ENCODE measurements around the gene CNTNAP2.

CNTNAP2 gene

GRCh38 chr7:147478796-147479195 lies 1362.2 kb downstream of the CNTNAP2 start:
- DNase-seq (ENCODE audit: low read depth in 2 of 2) = no peak

DNA sequence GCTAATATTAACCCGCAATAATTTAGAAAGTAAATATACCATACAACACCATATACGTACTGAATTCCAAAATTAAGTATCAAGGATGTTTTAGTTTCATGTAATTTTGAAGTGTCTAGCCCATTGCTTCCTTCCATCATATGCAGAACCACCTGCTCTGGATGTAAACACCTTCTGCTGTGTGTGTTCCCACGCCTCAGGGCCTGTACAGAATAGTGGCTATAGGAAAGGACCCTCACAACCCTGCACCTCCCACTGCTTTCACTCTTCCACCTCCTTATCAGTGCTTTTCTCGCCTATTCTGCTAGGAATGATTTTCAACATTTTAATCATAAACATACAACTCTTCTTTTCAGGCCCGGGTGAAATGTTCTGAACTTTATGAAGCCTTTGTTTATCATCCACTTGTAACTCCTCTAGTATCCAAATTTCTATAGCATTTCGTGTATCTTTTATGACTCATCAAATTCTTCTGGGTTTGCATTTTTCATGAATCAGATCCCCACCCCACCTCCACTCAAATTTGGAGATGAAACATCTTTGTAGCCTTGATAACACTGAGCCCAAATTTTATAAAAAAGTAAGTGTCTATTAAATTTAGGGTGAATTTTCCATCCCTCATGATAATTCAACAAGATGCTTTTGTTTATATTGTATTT lies 1367.2 kb downstream of the CNTNAP2 start:
- no peak for DNase-seq (ENCODE audit: low read depth in 2 of 2)

GRCh38 chr7:147485660-147486210 lies 1369.1 kb downstream of the CNTNAP2 start:
- no peak for DNase-seq (ENCODE audit: low read depth in 2 of 2)

DNA sequence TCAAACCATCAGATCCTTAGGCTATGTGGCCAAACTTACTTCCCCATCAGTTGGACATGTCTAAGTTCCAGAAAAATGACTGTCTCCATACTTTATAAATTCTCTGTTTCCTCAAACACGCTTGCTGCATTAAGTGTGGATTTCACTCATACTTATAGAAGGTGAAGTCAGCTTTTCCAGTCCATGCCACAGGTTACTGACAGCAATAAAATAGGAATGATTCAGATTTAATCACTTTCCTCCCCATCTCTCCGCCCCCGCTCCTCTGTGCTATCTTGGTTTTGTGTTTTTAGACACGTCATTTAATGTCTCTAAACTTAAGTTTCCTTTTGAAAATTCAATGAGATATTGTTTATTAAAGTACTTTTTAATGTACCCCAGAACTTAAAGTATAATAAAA lies 1376.0 kb downstream of the CNTNAP2 start:
- no peak for DNase-seq (ENCODE audit: low read depth in 2 of 2)

DNA sequence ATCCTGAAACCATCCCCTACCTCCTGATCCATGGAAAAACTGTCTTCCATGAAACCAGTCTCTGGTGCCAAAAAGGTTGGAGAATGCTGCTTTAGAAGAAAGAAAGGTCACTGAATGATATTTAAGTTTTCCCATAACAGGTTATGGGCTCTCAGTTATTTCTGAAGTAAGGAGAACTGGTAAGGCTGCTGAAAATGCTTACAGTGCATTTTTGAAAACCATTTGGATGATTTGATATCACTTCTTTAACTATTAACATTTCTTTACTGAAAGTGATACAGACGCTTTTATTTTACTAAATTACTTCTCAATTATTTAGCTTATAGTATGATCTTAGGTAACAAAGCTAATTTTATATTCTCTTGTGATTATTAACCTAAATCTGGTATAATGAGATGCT lies 1379.6 kb downstream of the CNTNAP2 start:
- DNase-seq (ENCODE audit: low read depth in 2 of 2) = no peak

- no peak for DNase-seq (ENCODE audit: low read depth in 2 of 2)
These were observed 1380.6 kb downstream of the CNTNAP2 start for GRCh38 chr7:147497246-147497645.

GRCh38 chr7:147498081-147498480 lies 1381.5 kb downstream of the CNTNAP2 start:
- DNase-seq (ENCODE audit: low read depth in 2 of 2) = no peak

GRCh38 chr7:147509035-147509501 lies 1392.5 kb downstream of the CNTNAP2 start:
- DNase-seq (ENCODE audit: low read depth in 2 of 2) = no peak

DNA sequence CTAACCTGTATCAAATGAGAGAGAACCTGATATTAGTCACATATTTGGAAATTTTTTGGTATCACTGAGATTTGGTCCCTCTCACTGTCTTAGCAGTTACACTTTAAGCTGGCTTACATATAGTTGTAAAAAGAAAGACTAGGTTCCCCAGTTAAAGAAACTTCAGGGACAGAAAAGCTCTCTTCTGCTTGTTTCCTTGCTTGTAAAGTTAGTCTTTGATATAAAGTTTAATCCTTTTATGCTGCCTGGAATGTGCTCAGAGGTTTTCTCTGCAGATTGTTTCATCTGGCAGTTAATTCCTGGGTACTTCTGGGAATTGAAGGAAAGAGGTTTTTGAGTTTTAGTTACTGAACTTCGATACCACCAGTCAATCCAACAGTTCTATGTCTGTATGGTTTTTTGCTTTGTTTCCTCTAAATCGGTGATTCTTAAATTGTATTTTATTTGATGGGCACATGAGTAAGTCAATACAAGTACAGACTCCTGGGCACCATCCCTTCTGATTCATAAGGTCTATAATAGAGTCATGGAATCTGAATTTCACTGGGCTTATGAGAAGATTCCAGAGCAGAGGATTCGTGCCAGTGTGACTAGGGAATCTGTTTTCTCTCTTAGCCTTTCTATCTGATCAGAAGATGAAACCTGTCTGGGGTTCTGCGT lies 1393.1 kb downstream of the CNTNAP2 start:
- no peak for DNase-seq (ENCODE audit: low read depth in 2 of 2)

- DNase-seq (ENCODE audit: low read depth in 2 of 2) = no peak
These were observed 1393.6 kb downstream of the CNTNAP2 start for GRCh38 chr7:147510201-147510542.

DNA sequence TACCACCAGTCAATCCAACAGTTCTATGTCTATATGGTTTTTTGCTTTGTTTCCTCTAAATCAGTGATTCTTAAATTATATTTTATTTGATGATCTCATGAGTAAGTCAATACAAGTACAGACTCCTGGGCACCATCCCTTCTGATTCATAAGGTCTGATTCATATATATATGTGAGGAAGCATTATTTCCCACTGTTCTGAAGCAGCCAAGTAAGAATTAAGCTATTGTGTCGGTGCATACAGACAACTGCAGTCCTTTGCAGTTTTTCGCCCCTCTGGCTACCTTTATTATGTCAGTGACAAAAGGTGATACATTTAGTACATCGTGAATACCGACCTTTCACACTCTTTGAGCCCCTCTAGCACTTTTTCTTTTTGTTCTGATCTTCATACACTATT lies 1394.3 kb downstream of the CNTNAP2 start:
- no peak for DNase-seq (ENCODE audit: low read depth in 2 of 2)

- no peak for DNase-seq (ENCODE audit: low read depth in 2 of 2)
These were observed 1396.8 kb downstream of the CNTNAP2 start for GRCh38 chr7:147513451-147513850.

DNA sequence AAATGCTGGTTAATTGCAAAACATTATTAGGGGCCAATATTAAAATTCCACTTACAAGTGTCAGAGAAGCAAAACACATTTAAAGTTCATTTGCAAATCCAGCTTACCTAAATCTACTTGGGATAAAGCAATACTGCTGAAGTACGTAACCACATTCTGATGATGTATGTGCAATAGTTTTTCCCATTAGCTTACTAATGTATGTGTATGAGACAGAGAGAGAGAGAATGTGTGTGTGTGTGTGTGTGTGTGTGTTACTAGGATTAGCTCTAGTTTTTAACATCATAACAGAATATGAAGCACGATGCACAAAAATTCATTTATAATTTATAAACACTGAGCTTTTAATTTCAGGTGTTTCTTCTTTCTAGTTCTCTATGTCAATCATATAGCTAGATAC lies 1399.8 kb downstream of the CNTNAP2 start:
- no peak for DNase-seq (ENCODE audit: low read depth in 2 of 2)

DNA sequence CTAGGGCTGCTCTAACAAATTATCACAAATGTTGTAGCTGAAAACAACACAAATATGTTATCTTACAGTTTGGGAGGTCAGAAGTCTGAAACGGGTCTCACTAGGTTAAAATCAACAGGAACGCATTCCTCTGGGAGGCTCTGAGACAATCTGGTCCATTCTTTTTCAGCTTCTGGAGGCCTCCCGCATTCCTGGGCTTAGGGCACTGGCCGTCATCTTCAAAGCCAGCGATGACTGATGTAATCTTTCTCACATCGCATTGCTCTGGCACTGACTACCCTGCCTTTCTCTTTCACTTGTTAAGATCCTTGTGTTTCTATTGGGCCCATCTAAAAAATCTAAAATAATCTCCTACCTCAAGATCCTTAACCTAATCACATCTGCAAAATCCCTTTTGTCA lies 1402.5 kb downstream of the CNTNAP2 start:
- DNase-seq (ENCODE audit: low read depth in 2 of 2) = no peak

DNA sequence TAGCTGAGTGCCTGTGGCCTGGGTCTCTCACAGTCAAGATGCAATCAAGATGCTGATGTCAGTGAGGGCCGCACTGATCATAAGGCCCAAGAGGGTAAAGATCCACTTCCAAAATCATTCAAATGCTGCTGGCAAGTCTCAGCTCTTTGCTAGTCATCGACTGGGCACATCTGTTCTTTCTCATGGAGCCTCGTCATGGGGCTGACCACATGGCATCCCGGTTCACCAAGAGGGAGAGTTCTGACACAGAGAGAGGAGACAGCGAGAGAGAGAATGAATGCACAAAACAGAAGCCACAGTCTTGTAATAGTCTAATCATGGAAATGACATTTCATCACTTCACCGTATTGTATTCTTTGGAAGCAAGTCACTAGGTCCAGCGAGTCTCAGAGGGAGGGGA lies 1406.5 kb downstream of the CNTNAP2 start:
- no peak for DNase-seq (ENCODE audit: low read depth in 2 of 2)

DNA sequence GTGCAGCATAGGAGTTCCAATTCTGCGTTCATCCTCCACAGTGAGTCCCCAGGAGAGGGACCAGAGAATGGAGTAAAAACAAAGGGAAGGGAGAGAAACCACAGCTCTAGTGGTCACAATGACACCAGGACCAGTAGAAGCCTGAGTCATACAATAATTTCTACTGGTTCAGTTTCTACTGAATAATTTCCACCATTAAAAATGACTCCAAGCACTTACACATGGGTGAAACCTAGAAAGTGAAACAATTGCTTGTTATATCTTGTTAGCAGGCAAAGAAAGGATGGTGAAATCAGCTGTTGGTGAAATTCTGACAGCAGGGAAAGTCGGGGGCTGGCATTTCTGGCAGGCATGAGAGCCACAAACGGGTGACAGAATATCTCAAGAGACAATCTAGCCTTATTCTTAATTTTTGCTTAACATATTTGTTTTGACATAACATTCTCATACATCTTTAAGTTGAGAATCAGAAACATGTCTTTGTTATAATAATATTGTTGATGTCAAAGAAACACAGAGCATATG lies 1408.2 kb downstream of the CNTNAP2 start:
- DNase-seq (ENCODE audit: low read depth in 2 of 2) = no peak

GRCh38 chr7:147525325-147525724 lies 1408.7 kb downstream of the CNTNAP2 start:
- DNase-seq (ENCODE audit: low read depth in 2 of 2) = no peak

DNA sequence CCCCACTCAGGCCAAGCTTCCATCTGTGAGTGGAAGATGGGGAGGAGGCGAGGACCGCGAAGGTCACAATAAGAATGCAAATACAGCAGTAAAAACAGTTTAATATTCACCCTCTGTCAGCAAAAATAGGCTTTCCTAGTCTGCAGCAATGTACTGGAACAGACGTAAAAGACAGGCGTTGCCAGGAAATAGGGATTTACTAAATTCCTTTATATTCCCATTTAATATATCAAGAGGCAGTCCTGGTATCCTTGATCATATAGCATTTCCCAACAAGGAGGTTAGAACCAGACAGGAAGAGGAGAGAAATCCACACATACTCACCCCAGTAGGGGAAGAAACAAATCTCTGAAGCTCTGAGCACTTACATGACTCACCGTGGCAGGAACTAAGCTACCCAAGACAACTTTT lies 1419.1 kb downstream of the CNTNAP2 start:
- no peak for DNase-seq (ENCODE audit: low read depth in 2 of 2)

GRCh38 chr7:147539685-147540084 lies 1423.1 kb downstream of the CNTNAP2 start:
- no peak for DNase-seq (ENCODE audit: low read depth in 2 of 2)

- DNase-seq (ENCODE audit: low read depth in 2 of 2) = no peak
These were observed 1424.1 kb downstream of the CNTNAP2 start for GRCh38 chr7:147540743-147541142.

GRCh38 chr7:147541261-147541660 lies 1424.7 kb downstream of the CNTNAP2 start:
- DNase-seq (ENCODE audit: low read depth in 2 of 2) = no peak

- DNase-seq (ENCODE audit: low read depth in 2 of 2) = no peak
These were observed 1430.8 kb downstream of the CNTNAP2 start for GRCh38 chr7:147547252-147547897.

GRCh38 chr7:147556317-147556716 lies 1439.7 kb downstream of the CNTNAP2 start:
- DNase-seq (ENCODE audit: low read depth in 2 of 2) = no peak
